Left kidney (tissue), 2 donors: ENCODE data around the gene ACOX3. TPM values are rescaled to one million over a fixed set of nuclear protein-coding genes. Genes with fewer than 3 reads are reported as not detected.
A peak's percentile ranks its signal among the peaks of the same experiment; 100 is the strongest.
"Not testable (repeated sequence)": the region's sequence is repeated elsewhere in the genome, so short reads cannot be mapped to it uniquely, and the experiment has no call there.

Experiments
- DNase-seq: peaks from one replicate; pipeline ENCODE4 v3.0.0-alpha.2; 2013
- polyA plus RNA-seq: library from polyadenylated mRNA; unstranded; fragments of 120-200 nt; gene quantifications from one replicate; pipeline ENCODE4 v1.2.1, GENCODE V29; 2013; ENCODE audit not compliant: insufficient read length

The ACOX3 gene
- polyA plus RNA-seq, 1 donor: 17.1 TPM

DNA sequence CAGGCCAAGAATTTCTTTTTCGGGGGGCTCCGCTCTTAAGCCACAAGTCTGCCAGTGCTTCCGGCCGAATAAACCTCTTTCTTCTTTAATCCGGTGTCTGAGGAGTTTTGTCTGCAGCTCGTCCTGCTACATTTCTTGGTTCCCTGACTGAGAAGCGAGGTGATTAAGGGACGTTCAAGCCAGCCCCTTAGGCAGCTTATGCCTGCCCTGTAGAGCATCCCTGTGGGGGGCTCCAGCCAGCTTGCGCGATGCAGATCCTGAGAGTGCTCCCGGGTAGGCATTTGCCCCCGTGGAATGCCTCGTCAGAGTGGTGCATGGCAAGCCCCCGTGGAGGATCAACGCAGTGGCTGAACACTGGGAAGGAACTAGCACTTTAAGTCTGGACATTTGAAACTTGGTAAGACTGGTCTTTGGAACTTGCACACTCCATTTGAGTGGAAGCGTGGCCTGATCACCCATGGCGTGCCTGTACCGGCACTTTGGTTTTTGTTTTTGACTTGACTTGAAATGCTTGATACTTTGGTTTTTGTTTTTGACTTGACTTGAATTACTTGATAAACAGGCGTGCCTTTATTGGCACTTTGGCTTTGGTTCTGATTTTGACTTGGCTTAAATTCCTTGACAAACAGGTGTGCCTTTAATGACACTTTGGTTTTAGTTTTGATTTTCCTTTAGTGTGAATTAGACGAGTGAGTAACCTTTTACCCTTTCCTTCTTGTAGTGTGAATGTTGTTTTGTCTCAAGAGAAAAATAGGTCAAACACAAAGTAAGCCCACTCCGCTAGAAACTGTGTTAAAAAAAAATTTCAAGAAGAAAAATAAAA, 6.1 kb downstream of the ACOX3 start:
- no peak for DNase-seq

DNA sequence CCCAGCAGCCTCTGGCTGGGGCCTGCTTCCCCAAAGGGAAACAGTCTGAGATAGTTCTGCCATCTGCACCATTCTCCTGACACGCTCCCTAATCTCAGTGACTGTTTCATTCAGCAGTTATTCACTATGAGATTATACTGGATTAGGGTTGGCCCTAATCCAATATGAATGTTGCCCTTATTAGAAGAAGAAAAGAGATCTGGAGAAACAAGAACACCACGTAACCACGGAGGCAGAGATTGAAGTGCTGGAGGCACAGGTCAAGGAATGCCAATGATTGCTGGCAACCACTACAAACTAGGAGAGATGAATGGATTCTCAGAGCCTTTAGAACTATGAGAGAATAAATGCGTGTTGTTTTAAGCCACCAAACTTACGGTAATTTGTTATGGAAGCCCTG, 7.4 kb downstream of the ACOX3 start:
- no peak for DNase-seq

DNA sequence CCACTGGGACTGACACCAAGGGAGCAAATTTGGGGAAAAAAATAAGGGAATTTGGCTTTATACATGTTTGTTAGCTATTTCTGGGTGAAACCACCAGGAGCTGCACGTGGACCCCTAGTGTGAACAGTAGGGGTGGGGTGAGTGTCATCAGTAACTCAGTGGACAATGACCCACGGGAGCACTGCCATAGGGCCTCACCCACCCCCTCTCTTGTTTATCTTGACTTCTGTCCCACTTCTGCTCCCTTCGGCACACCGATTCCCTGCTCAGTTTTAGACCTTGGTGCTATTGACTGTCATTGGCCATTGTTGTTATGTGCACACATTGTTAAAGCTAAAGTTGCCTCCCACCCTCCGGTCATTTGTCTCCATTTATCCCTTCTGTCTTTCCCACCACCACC, 9.0 kb downstream of the ACOX3 start:
- no peak for DNase-seq

DNA sequence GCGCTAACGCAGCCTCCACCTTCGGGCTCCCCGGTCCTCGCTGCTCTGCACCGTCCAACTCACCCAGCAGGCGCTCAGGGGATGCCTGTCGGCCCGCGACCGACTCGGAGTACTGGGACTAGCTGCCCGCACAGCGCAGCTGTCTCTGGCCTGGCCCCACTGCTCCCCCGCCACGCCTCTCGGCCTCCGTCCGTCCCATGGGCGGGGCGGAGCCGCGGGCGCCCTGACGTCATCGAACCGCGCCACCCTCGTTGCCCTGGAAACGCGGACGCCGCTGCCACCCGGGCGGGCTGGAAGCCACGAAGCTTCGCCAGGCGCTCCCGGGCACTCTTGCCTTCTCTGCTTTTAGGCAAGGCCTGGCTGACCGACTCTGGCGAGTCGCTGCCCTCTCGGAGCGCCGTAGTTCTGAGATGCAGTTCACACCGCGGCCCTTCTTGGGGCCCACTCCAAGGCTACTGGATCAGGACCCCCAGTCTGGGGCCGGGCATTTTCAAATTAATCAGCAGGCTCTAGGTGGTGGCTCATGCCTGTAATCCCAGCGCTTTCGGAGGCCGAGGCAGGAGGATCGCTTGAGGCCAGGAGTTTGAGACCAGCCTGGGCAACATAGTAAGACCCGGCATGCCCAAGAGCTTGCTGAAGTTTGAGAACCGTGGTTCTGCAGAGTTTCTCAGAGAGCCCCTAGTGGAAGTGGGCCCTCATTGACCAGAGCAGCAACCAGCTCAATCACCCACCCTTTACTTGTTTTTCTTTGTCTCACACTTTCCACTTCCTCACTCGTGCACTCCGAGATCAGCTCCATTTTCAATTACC, 12.0 kb downstream of the ACOX3 start:
- peak; percentile 86 for DNase-seq

DNA sequence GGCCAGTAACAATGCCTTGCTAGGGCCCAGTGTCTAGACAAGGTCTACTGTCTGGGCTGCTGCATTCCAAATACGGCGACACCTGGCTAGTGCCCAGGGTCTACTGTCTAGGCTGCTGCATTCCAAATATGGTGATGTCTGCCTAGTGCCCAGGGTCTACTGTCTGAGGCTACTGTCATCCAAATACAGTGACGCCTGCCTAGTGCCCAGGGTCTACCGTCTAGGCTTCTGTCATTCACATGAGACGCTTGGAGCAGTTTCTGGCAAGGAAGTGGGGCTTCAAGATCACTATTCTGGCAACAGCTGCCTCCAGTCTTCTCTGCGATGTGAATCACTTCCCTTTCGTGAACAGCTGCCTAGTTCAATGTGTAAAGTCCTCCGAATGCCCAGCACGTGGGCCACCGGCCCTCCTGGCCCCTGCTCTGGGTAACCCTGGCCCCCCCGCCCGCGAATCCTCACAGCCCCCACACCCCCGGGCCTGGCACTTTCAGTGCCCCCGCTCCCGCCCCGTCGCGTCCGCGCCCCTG, 12.7 kb downstream of the ACOX3 start:
- no peak for DNase-seq

DNA sequence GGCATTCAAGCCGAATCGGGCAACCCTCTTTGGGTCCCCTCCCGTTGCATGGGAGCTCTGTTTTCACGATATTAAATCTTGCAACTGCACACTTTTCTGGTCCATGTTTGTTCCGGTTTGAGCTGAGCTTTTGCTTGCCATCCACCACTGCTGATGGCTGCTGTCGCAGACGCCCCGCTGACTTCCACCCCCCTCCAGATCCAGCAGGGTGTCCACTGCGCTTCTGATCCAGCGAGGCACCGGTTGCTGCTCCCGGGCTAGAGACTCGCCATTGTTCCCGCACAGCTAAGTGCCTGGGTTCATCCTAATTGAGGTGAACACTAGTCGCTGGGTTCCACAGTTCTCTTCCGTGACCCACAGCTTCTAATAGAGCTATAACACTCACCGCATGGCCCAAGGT, 13.3 kb downstream of the ACOX3 start:
- DNase-seq: no peak

DNA sequence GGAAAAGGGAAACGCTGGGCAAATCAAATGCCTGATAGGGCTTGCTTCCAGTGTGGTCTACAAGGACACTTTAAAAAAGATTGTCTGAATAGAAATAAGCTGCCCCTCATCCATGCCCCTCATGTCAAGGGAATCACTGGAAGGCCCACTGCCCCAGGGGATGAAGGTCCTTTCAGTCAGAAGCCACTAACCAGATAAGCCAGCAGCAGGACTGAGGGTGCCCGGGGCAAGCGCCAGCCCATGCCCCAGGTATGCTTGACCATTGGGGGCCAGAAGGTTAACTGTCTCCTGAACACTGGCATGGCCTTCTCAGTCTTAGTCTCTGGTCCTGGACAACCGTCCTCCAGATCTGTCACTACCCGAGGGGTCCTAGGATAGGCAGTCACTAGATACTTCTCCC, 17.7 kb downstream of the ACOX3 start:
- no peak for DNase-seq

DNA sequence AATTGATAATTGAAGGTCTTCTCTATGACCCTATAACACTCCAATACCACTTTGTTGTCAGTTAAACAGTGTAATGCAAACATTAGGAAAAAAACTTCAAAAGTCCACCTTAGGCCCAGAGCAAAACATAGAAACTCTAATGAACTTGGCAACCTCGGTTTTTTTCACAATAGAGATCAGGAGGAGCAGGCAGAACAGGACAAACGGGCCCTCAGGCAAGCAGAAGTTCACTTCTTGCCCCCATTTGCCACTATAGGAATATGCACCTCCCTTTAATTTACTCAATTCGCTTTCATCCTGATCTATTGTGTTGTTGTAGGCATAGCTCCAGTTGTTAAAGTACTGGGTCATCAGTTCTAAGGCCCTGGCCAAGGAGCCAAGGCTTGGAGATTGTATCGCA, 18.2 kb downstream of the ACOX3 start:
- DNase-seq: no peak

DNA sequence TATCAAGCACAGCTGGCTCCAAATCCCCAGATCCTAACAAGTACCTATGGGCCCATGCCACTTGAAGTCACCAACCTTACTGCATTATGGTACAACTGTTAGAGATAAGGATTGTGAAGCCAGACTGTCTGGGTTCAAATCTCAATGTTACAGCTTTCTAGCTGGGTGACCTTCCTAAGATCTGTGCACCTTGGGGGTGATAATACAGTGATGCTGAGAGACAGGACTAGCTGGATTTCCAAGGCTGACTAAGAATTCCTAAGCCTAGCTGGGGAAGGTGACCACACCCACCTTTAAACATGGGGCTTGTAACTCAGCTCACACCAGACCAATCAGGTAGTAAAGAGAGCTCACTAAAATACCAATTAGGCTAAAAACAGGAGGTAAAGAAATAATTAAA, 20.4 kb downstream of the ACOX3 start:
- DNase-seq: not testable (repeated sequence)

DNA sequence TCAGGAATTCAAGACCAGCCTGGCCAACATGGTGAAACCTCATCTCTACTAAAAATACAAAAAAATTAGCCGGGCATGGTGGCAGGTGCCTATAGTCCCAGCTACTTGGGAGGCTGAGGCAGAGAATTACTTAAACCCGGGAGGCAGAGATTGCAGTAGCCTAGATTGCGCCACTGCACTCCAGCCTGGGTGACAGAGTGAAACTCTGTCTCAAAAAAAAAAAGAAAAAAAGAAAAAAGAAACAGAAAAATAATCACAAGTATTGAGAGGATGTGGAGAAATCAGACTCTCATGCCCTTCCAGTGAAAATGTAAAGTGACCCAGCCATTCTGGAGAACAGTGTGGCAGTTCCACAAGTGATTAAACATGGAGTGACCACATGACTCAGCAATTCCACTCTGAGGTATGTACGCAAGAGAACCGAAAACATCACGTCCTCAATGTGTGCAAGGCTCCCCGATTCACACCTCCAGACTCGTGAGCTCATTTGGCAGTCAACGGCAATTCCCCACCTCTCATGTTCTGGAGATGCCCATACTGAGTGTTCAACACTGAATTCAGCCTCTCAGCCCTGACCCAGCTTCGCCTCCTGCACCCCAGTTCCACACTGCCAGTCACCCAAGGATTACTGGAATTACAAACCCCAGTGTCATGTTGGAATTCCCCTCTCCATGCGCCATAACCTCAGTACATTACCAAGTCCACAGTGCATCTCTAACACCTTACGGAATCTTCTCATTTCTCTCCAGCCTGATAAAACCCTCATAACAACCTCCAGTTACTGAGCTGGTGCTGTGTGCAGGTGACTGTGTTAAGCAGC, 21.1 kb downstream of the ACOX3 start:
- DNase-seq: no peak

DNA sequence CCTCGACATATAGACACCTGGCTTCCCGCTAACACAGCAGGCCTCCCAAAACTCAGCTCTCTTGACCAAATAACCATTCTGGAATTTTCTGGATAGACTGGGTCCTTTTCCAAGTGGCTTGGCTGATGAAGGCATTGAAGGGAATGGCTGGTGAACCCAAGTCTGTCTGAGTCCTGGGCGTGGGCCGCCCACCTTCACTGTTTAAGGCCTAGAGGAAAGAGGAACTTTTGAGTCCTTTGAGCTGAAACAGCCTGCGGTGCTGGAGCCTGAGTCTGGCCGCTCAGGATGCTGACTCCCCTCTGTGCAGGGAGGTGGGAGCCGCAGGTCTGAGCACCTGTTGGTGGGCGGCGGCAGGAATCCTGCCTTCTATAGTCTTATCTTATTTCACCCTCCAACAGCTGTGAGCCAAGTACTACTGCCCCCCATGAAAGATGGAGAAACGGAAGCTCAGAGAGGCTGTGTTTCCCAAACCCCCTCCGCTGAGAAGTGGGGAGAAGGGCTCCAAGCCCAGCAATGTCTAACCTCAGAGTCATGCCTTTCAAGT, 23.4 kb downstream of the ACOX3 start:
- DNase-seq: no peak

DNA sequence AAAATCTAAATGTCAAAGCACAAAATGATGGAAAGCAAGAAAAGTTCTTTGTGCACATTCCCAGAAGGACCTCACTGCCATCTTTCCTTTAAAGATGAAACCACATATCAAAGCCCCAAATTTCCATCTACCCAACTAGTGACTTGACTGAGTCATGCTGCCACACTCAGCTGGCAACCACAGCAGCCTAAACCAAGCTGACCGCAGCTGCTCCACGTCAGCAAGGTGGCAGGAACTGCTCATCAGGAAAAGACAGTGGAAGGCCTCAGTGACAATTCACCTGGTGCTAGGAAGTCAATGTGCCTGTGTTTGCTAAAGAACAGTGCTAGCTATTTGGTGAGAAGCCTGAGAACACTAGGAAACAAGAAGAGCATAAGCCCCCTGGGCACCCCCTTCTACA, 26.1 kb downstream of the ACOX3 start:
- no peak for DNase-seq

DNA sequence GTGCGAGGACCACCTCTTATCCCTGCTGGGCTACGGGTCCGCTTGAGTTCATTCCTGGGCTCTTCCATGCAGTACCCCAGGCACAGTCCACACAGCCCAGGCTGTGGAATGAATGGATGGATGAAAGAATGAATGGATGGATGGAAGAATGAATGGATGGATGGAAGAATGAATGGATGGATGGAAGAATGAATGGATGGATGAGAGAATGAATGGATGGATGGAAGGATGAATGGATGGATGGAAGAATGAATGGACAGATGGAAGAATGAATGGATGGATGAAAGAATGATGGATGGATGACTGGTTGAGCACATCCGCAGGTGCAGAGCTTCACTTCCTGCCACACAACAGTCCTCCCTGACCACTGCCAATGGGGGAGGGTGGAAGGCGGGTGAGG, 28.2 kb downstream of the ACOX3 start:
- DNase-seq: no peak

DNA sequence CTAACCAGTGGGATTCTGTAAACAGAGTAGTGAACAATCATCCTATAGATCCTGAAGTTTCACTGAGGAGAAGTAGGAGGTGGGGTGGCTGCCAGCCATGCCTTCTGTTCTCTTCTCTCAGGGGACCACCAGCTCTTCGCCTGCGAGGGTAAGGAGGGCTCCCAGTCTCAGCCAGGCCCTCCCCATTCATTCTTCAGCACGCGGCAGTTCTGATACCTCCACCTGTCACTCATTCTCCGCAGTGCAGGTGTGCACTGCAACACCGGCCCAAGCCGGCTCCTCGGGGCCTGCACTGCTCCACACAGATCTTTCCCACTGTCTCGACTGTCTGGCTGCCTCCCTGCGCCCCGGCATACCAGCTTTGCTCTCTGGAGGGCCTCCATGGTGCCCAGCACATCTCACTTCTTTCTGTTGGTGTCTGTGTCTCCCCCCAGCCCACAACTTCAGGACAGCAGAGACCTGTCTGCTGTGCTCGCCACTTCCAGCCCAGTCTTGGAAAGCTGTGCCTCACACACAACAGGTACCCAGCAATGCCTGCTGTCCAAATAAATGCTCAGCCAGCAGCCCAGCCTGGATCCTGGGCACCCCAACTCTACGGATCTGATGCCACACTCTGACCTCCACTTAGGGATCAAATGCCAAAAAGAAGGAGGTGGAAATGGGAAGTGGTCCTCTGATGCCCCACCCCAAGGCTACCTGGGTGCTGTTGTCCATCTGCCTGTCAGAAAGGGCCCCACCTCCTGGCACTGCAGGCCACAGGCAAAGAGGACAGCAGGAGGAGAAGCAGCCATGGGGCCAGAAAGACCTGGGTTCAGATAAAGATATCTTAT, 29.0 kb downstream of the ACOX3 start:
- no peak for DNase-seq

DNA sequence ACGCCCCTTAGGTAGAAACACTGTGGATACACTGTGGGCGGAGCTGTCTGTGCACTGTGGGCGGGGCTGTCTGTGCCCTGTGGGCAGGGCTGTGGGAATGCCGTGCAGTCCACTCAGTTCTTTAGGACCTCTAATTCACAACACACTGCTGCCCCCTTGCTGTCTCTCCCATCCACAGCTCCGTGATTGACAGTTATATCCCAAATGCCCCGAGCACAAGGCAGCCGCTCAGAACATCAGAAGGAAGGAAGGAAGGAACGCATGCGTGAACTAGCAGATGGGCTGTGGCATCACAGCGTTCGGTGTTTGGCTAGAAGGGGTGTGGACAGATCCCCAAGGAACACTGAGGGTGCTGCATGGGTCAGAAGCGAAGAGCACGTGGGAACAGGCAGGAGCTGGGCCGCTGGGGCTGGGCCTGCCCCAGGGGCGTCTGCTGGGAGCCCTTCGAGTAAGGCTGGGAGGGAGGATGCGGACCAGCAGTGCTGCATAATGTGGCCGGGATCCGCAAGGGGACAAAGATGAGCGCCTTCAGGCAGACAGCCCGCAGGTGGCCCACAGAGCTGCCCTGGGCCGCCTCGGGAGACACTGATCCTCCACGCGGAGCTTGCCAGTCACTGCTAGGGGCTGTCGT, 29.8 kb downstream of the ACOX3 start:
- peak; percentile 70 for DNase-seq

DNA sequence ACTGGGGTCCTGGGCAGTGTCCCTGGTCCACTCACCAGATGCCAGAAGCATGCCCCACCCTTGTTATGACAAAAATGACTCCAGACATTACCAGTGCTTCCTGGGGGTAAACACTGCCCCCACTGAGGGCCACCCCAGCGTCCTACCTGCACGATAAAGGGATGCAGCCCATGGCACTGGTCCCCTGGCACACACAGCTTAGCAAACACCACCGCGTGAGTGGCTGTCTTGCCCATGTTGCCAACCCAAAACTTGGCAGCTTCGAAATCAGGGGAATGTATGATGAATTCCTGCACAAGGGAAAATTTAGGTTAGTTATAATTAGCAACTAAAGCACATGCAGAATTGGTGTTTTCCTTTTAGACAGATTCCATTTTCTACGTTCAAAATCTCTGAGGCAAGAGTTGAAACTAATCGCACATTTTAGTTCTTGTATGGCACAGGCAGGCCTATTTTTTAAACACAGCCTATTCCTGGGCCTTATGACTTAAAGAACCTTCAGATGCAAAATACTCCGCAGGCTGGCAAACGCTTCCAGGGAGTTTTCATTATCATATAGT, 30.4 kb downstream of the ACOX3 start:
- DNase-seq: no peak

DNA sequence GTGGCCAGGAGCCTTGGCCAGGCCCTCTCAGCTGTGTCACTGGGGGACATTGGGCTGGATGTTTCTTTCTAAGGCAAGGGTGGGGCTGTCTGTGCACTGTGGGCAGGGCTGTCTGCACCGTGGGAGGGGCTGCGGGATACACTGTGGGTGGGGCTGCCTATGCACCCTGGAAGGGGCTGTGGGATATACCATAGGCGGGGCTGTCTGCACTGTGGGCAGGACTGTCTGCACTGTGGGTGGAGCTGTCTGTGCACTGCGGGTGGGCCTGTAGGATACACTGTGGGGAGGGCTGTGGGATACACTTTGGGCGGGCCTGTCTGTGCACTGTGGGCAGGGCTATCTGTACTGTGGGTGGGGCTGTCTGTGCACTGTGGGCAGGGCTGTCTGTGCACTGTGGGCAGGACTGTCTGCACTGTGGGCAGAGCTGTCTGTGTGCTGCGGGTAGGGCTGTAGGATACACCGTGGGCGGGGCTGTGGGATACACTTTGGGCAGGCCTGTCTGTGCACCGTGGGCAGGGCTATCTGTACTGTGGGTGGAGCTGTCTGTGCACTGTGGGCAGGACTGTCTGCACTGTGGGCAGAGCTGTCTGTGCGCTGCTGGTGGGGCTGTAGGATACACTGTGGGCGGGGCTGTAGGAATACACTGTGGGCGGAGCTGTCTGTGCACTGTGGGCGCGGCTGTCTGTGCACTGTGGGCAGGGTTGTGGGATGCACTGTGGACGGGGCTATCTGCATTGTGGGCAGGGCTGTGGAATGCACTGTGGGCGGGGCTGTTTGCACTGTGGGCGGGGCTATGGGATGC, 31.1 kb downstream of the ACOX3 start:
- no peak for DNase-seq

DNA sequence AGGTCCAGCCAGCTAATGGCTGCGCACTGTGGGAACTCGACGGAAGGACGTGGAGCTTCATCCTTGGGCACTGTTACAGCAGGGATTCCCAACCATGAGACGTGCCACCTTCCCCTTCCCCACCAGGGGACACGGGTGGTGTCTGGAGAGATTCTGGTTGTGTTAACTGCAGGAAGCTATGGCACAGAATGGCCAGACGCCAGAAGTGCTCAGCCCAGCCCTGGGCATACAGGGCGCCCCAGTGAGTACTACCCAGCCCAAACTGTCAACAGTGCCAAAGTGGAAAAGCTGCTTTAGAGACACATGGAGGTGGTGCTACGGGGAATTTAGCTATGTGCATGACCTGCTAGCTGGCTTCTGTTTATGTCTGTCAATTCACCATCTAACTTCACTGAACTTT, 32.8 kb downstream of the ACOX3 start:
- no peak for DNase-seq

DNA sequence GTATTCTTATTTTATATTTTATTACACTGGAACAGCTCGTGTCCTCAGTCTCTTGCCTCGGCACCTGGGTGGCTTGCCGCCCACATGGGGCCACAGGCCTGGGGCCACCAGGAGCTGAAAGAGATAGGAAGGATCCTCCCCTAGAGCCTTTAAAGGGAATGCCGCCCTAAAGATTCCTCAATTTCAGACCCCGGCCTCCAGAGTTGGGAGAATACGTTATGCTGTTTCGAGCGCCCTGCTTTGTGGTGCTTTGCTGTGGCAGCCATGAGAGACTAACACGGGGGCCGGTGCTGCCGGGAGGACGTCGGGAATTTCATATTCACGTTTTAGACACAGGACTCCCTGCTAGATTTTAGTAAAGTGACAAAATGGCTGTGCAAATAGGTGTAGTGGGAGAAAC, 33.2 kb downstream of the ACOX3 start:
- DNase-seq: no peak
